Panc1 (cell line): Measurements from ENCODE around the gene SLC46A3. TPM values are rescaled to one million over a fixed set of nuclear protein-coding genes. Genes with fewer than 3 reads are reported as not detected.

Experiments used
- ATAC-seq: fragments of 200-7000 bp; cut with Tn5 transposase; 2 replicates; pipeline ENCODE4 v1.9.1; 2020; ENCODE audit warnings: mild to moderate bottlenecking, moderate library complexity
- BruUV-seq: library from RNA; stranded (reverse); fragments of 400-500 nt; replicated peaks from 2 replicates; lab custom pipeline; 2021; lab: Mats Ljungman, UMichigan
- CTCF ChIA-PET: fragments of 300-600 bp; sonication (Branson Sonifier 250); formaldehyde crosslinking; loops from one replicate; lab custom pipeline; 2022; ENCODE audit warnings: antibody characterized with exemption; lab: Charles Lee
- POLR2A ChIA-PET: fragments of 300-600 bp; sonication (Branson Sonifier 250); formaldehyde crosslinking; loops from one replicate; lab custom pipeline; 2022; ENCODE audit warnings: antibody characterized with exemption; lab: Charles Lee
- DNase-seq: peaks from one replicate; pipeline ENCODE4 v3.0.0-alpha.2; 2010; ENCODE audit warnings: low read depth, low spot score
- H3K27ac ChIP-seq: 2 replicates; pipeline ENCODE4 v1.5.1; 2011; ENCODE audit warnings: mild to moderate bottlenecking, low read length, inconsistent platforms
- H3K27me3 ChIP-seq: fragments of 200-500 bp; sonication (Bioruptor generic); 2 replicates; pipeline ENCODE4 v1.6.0; 2014; ENCODE audit warnings: low read length, inconsistent platforms; ENCODE audit not compliant: control insufficient read depth, insufficient read depth
- H3K36me3 ChIP-seq: fragments of 200-500 bp; sonication (Bioruptor generic); 2 replicates; pipeline ENCODE4 v1.5.1; 2014; ENCODE audit warnings: inconsistent platforms, mild to moderate bottlenecking, low read length, moderate library complexity; ENCODE audit not compliant: control insufficient read depth, insufficient read depth
- H3K4me1 ChIP-seq: 2 replicates; pipeline ENCODE4 v1.5.1; 2011; ENCODE audit warnings: inconsistent platforms, mild to moderate bottlenecking, low read length, moderate library complexity; ENCODE audit not compliant: control insufficient read depth, insufficient read depth
- H3K4me3 ChIP-seq, 2 experiments: 2 replicates each; pipeline ENCODE4 v1.5.1; 2011 to 2012; ENCODE audit warnings: low read depth in 2 of 2, low read length in 2 of 2, mild to moderate bottlenecking in 2 of 2, inconsistent platforms in 1 of 2, moderate library complexity in 1 of 2
- H3K9me3 ChIP-seq: fragments of 200-500 bp; sonication (Bioruptor generic); 2 replicates; pipeline ENCODE4 v1.5.1; 2014; ENCODE audit warnings: low read depth, mild to moderate bottlenecking, inconsistent platforms, low read length, moderate library complexity; ENCODE audit not compliant: control insufficient read depth, insufficient read depth
- CTCF ChIP-seq: fragments of 450-650 bp; IDR thresholded peaks from 2 replicates; pipeline ENCODE4 v1.5.1; 2017; ENCODE audit warnings: mild to moderate bottlenecking
- POLR2AphosphoS5 ChIP-seq: IDR thresholded peaks from 2 replicates; pipeline ENCODE4 v1.6.1; 2012; ENCODE audit warnings: mild to moderate bottlenecking, low read depth, low read length, moderate library complexity
- REST ChIP-seq, 2 experiments: IDR thresholded peaks; 2 replicates each; pipeline ENCODE4 v1.6.1; 2011 to 2012; ENCODE audit warnings: low read depth in 2 of 2, control low read depth in 1 of 2, low read length in 1 of 2, mild to moderate bottlenecking in 1 of 2, moderate library complexity in 1 of 2; ENCODE audit not compliant: insufficient read depth in 1 of 2
- SIN3A ChIP-seq: IDR thresholded peaks from 2 replicates; pipeline ENCODE4 v1.6.1; 2012; ENCODE audit warnings: low read depth, mild to moderate bottlenecking, low read length, moderate library complexity, borderline replicate concordance; ENCODE audit not compliant: insufficient read depth
- TCF7L2 ChIP-seq: IDR thresholded peaks from 2 replicates; pipeline ENCODE4 v1.6.1; 2011; ENCODE audit warnings: mild to moderate bottlenecking, low read depth, low read length, inconsistent platforms
- in situ Hi-C: cut with HindIII; loops from 2 replicates; pipeline ENCODE4 v1.10.0; 2016; ENCODE audit warnings: low sequenced_read_pairs, low pct_unique_long_range_greater_than_20kb
- intact Hi-C: fragments of 100-400 bp; cut with micrococcal nuclease; formaldehyde crosslinking; loops from one replicate; pipeline ENCODE4 v1.10.0; 2022; ENCODE audit not compliant: unreplicated experiment
- total RNA-seq: library from RNA; stranded (reverse); gene quantifications from one replicate; pipeline ENCODE4 v1.2.1, GENCODE V29; 2021; ENCODE audit not compliant: unreplicated experiment

The SLC46A3 gene
- total RNA-seq, 1 experiment from 2014 or later: 5.5 TPM

GRCh38 chr13:28753208-28753892 lies 34.6 kb upstream of the SLC46A3 start:
- Histone ChIP-seq H3K4me3 (no peak overlapping the region), H3K4me1 (peaks cover 10% of the 10 kb centered on the region), H3K9me3 (peaks cover 3% of the 10 kb centered on the region), H3K27ac (peak overlapping the region; percentile 85), H3K36me3 (no peaks in the 10 kb centered on the region), H3K27me3 (no peaks in the 10 kb centered on the region)
- ATAC-seq: peak; percentile 95
- intact Hi-C loops (no loop called here), in situ Hi-C loops (no loop called here)
- BruUV-seq: no TSS peak
- ChIA-PET CTCF (no interaction called here), POLR2A (interaction anchor here (0.5 kb wide), 1 partner anchor 31 kb away, joined by 3 read pairs; no protein-coding TSS in a partner anchor)
- peak; percentile 8 for DNase-seq
- TF ChIP-seq CTCF: no peak
- TF ChIP-seq REST (IDR thresholded peaks at IDR 0.05; ENCODE audit: insufficient read depth in 1 of 2, low read depth in 2 of 2, low read length in 1 of 2): no peak
- 0 out of 2 replicates have a peak, but pooled peaks have one; percentile 40 for TF ChIP-seq POLR2AphosphoS5

GRCh38 chr13:28751175-28751960 lies 32.6 kb upstream of the SLC46A3 start:
- Histone ChIP-seq H3K27me3 (no peaks in the 10 kb centered on the region), H3K27ac (peak overlapping the region; percentile 51; the same call in 1 of the 2 replicates), H3K9me3 (no peaks in the 10 kb centered on the region), H3K4me1 (peaks cover 10% of the 10 kb centered on the region), H3K36me3 (no peaks in the 10 kb centered on the region), H3K4me3 (no peak overlapping the region)
- no TSS peak for BruUV-seq
- ChIA-PET CTCF (no interaction called here), POLR2A (no interaction called here)
- TF ChIP-seq CTCF (no peak), SIN3A (no peak), REST (IDR thresholded peaks at IDR 0.05; ENCODE audit: insufficient read depth in 1 of 2, low read depth in 2 of 2, low read length in 1 of 2) (no peak), POLR2AphosphoS5 (no peak), TCF7L2 (no peak)
- ATAC-seq (no peak), DNase-seq (no peak)
- in situ Hi-C loops: no loop called here
- intact Hi-C loops: no loop called here
